Suprapubic skin (tissue), 4 donors: ENCODE data around the gene TGFBR3. TPM values are rescaled to one million over a fixed set of nuclear protein-coding genes. Genes with fewer than 3 reads are reported as not detected.
A peak's percentile ranks its signal among the peaks of the same experiment; 100 is the strongest.
"Not testable (repeated sequence)": the region's sequence is repeated elsewhere in the genome, so short reads cannot be mapped to it uniquely, and the experiment has no call there.

Experiments used
- DNase-seq, 2 donors: peaks; one replicate each; pipeline ENCODE4 v3.0.0-alpha.2; 2019; ENCODE audit warnings: low spot score in 2 of 2
- H3K27ac ChIP-seq: fragments of 200-600 bp; sonication (generic); one replicate; pipeline ENCODE4 v1.5.1; 2019
- H3K27me3 ChIP-seq: fragments of 200-600 bp; sonication (generic); one replicate; pipeline ENCODE4 v1.5.1; 2019
- H3K36me3 ChIP-seq: fragments of 200-600 bp; sonication (generic); one replicate; pipeline ENCODE4 v1.5.1; 2019
- H3K4me1 ChIP-seq: fragments of 200-600 bp; sonication (generic); one replicate; pipeline ENCODE4 v1.5.1; 2019
- H3K4me3 ChIP-seq: fragments of 200-600 bp; sonication (generic); one replicate; pipeline ENCODE4 v1.5.1; 2019; ENCODE audit warnings: mild to moderate bottlenecking
- H3K9me3 ChIP-seq: fragments of 200-600 bp; sonication (generic); one replicate; pipeline ENCODE4 v1.5.1; 2019
- EP300 ChIP-seq: sonication (generic); formaldehyde crosslinking; IDR thresholded peaks from one replicate; pipeline ENCODE4 v1.6.1; 2017; ENCODE audit warnings: antibody characterized with exemption
- POLR2A ChIP-seq, 2 donors: fragments of 450-650 bp; IDR thresholded peaks; one replicate each; pipeline ENCODE4 v1.6.1; 2017; ENCODE audit warnings: antibody characterized with exemption in 2 of 2, mild to moderate bottlenecking in 2 of 2, moderate library complexity in 2 of 2
- POLR2AphosphoS5 ChIP-seq, 3 donors: sonication (generic); formaldehyde crosslinking; IDR thresholded peaks; one replicate each; pipeline ENCODE4 v1.6.1; 2017; ENCODE audit warnings: antibody characterized with exemption in 3 of 3
- WGBS: methylation state at CpG from one replicate; pipeline ENCODE4 v1.1.5; 2018; 5-methylcytosine and 5-hydroxymethylcytosine counted together
- total RNA-seq, 4 donors: library from RNA; depleted of rRNA; stranded (reverse); fragments of >200 nt; gene quantifications; one replicate each; pipeline ENCODE4 v1.1.0, GENCODE V29; 2016
- TF ChIP-seq, protein P1 (sequence below), 2 donors: fragments of 200-600 bp in 1 of 2; fragments of 450-650 bp in 1 of 2; sonication (generic) in 1 of 2; IDR thresholded peaks; one replicate each; pipeline ENCODE4 v1.5.1; 2016 to 2019; ENCODE audit warnings: antibody characterized with exemption in 2 of 2, mild to moderate bottlenecking in 1 of 2, moderate library complexity in 1 of 2

TGFBR3 gene
- total RNA-seq, 4 donors from 2014 or later: 91.3 to 131 (median 114) TPM

DNA sequence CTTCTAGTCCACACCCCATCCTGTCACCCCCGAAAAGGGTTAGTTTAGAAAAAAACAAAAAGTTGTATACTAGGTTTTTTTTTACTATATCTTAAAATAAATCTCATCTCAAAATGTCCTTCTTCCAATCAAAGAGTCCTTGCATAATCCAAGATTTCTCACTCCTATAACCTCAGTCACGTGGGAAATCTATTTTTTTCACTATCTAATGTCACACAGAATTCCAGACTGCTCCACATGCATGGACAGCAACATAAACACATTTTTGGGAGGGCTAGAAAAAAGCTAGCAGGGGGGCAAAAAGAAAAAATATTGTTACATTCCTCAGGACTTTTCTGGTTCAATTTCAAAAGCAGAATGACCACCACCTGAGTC lies 39.3 kb downstream of the TGFBR3 start:
- 38% methylated on average over 2 of the region's 2 CpGs for WGBS

DNA sequence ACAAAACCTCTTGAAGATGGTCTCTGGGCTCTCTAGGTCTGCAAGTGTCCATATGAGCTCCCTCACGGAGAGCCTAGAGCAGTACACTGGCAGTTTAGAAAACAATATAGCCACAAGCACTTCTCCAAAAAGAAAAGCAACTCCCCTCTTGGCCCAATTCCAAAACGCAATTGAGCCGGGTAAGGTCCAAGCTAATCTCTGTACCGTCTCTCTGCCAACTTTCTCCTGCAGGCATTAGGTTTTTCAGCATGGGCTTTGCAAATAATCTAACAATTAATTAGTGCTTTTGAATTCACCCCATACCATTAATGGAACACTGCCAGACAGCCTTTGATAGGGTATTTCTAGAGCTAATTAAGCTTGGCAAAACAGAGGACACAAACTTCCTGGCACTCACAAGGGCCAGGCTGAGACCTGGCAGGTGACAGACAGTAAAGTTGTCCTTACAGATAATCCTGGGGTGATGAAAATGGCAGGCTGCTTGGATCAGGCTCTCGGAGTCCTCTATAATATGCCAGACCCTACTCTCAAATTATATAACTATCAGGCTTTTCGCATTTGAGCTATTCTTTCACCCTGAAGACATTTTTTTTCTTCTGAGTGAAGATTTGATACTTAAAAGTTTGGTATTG lies 39.8 kb downstream of the TGFBR3 start:
- no peak for DNase-seq
- 17% methylated on average over 6 of the region's 6 CpGs for WGBS

More for the DNA sequence above, 39.3 kb downstream of the TGFBR3 start:
- Histone ChIP-seq H3K9me3 (no peaks in the 10 kb centered on the region), H3K27me3 (no peaks in the 10 kb centered on the region), H3K27ac (peak overlapping the region; percentile 77), H3K4me1 (peaks cover 58% of the 10 kb centered on the region), H3K4me3 (no peak overlapping the region), H3K36me3 (no peaks in the 10 kb centered on the region)
- no peak for DNase-seq
- no peak for TF ChIP-seq POLR2A (IDR thresholded peaks at IDR 0.05)

DNA sequence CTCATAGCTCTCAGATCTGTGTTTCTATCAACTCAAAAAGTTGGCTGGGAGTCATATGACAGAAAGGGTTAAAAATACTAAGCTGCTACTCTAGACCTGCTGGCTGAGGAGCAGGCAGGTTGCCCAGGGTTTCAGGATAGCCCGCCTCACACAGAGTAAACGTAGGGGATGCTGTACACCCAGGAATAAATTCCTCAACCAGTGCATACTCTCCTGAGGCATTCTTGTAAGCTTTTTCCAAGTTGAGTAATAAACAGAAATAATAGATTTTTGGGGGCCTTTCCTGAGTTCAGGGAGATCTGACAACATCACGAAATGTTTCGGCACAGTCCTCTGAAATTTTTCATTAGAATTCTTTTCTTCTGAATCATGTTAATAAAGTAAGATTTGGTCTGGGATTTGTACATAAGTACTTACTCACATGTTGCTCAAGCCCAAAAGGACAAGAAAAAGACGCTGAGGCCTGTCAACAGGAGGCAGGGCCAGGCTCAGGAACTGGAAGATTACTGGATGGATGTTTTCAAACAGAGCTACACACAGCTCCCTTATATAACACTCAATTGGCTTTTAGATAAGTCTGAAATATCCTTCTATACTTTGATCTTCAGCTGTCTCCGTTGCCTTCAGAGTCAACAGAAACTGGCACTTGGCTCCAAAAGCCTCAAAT lies 41.0 kb downstream of the TGFBR3 start:
- H3K4me3 ChIP-seq: no peak overlapping the region
- H3K4me1 ChIP-seq: peaks cover 53% of the 10 kb centered on the region
- 25% methylated on average over 6 of the region's 6 CpGs for whole genome bisulfite sequencing
- peak overlapping the region; percentile 80 for H3K27ac ChIP-seq
- no peaks in the 10 kb centered on the region for H3K9me3 ChIP-seq
- no peaks in the 10 kb centered on the region for H3K36me3 ChIP-seq
- DNase-seq: peak in 1 of 2 donors; percentile 76
- no peaks in the 10 kb centered on the region for H3K27me3 ChIP-seq
- TF ChIP-seq POLR2A (IDR thresholded peaks at IDR 0.05): no peak
- TF ChIP-seq POLR2AphosphoS5 (IDR thresholded peaks at IDR 0.05): peak in 2 of 3 donors; percentile 15 to 69

More for the DNA sequence above, 39.8 kb downstream of the TGFBR3 start:
- no peaks in the 10 kb centered on the region for H3K27me3 ChIP-seq
- H3K36me3 ChIP-seq: no peaks in the 10 kb centered on the region
- TF ChIP-seq, protein P1, sequence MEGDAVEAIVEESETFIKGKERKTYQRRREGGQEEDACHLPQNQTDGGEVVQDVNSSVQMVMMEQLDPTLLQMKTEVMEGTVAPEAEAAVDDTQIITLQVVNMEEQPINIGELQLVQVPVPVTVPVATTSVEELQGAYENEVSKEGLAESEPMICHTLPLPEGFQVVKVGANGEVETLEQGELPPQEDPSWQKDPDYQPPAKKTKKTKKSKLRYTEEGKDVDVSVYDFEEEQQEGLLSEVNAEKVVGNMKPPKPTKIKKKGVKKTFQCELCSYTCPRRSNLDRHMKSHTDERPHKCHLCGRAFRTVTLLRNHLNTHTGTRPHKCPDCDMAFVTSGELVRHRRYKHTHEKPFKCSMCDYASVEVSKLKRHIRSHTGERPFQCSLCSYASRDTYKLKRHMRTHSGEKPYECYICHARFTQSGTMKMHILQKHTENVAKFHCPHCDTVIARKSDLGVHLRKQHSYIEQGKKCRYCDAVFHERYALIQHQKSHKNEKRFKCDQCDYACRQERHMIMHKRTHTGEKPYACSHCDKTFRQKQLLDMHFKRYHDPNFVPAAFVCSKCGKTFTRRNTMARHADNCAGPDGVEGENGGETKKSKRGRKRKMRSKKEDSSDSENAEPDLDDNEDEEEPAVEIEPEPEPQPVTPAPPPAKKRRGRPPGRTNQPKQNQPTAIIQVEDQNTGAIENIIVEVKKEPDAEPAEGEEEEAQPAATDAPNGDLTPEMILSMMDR (IDR thresholded peaks at IDR 0.05): no peak
- TF ChIP-seq POLR2AphosphoS5 (IDR thresholded peaks at IDR 0.05) (no peak), EP300 (no peak)
- H3K27ac ChIP-seq: peak overlapping the region; percentile 77
- no peak overlapping the region for H3K4me3 ChIP-seq
- peaks cover 57% of the 10 kb centered on the region for H3K4me1 ChIP-seq
- H3K9me3 ChIP-seq: no peaks in the 10 kb centered on the region

DNA sequence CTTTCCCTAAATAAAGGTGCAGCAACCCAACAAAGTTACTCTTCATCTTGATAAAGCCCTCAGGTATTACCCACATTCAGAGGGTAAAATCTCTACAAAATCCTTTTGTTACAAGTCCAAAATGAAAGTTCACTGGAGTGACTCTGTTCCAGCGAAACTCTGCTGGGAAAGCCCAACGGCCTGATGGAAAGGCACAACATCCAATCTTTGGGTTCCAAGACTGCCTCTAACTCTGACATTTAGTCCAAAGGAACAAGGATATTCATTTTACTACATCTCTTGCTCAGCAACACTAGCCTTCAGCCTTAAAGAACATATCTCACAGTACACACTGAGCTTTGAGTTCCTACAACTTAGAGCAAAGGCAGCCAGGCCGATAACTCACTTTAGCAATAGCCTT lies 42.1 kb downstream of the TGFBR3 start:
- no peak for TF ChIP-seq POLR2A (IDR thresholded peaks at IDR 0.05)
- no peak for TF ChIP-seq POLR2AphosphoS5 (IDR thresholded peaks at IDR 0.05)
- TF ChIP-seq EP300: no peak
- TF ChIP-seq, protein P1 (IDR thresholded peaks at IDR 0.05): no peak
- H3K9me3 ChIP-seq: no peaks in the 10 kb centered on the region
- H3K4me3 ChIP-seq: no peak overlapping the region
- H3K4me1 ChIP-seq: peaks cover 53% of the 10 kb centered on the region
- WGBS: 80% methylated on average over 3 of the region's 3 CpGs
- H3K36me3 ChIP-seq: no peaks in the 10 kb centered on the region
- no peak for DNase-seq
- no peaks in the 10 kb centered on the region for H3K27me3 ChIP-seq
- H3K27ac ChIP-seq: peak overlapping the region; percentile 41

DNA sequence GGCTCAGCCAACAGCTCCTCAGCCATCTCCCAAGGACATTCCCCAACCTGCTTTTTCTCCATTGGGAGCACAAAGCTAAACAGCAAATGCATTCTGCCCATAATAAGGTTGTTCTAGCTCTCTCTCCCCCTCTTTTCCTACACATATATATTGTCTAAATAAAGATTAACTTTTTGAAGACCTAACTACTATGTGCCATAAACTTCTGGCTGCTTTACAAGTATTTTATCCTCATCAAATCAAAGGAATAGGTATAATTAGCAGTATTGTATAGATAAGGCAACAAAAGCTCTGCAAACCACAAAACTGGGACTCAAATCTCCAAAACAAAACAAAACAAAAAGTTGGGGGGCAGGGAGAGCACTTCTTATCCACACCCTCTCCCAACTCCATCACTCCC lies 43.4 kb downstream of the TGFBR3 start:
- TF ChIP-seq EP300 (no peak), POLR2A (IDR thresholded peaks at IDR 0.05) (no peak), POLR2AphosphoS5 (IDR thresholded peaks at IDR 0.05) (no peak)
- TF ChIP-seq, protein P1 (IDR thresholded peaks at IDR 0.05): no peak
- DNase-seq: no peak
- H3K36me3 ChIP-seq: no peaks in the 10 kb centered on the region
- no peak overlapping the region for H3K27ac ChIP-seq
- H3K9me3 ChIP-seq: no peaks in the 10 kb centered on the region
- H3K4me1 ChIP-seq: peaks cover 48% of the 10 kb centered on the region
- H3K4me3 ChIP-seq: no peak overlapping the region
- no peaks in the 10 kb centered on the region for H3K27me3 ChIP-seq

DNA sequence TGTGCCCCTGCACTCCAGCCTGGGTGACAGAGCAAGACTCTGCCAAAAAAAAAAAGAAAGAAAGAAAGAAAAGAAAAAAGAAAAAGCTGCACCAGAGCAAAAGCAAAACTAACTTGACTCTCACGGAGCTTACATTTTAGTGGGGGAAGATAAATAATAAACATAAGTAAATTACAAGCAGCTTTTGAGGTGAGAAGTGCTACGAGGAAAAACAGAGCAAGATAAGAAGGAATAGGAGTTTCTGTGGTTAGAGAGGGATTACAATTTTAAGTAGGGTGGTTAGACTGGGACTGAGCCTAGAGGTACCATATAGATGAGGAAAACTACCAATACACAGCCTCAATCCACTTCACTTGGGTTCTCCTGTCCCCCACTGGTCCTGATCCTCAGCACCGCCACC lies 43.9 kb downstream of the TGFBR3 start:
- no peak overlapping the region for H3K4me3 ChIP-seq
- no peaks in the 10 kb centered on the region for H3K36me3 ChIP-seq
- WGBS: 80% methylated on average over 3 of the region's 3 CpGs
- no peaks in the 10 kb centered on the region for H3K9me3 ChIP-seq
- H3K27ac ChIP-seq: no peak overlapping the region
- TF ChIP-seq EP300 (no peak), POLR2AphosphoS5 (IDR thresholded peaks at IDR 0.05) (no peak), POLR2A (IDR thresholded peaks at IDR 0.05) (no peak)
- TF ChIP-seq, protein P1 (IDR thresholded peaks at IDR 0.05): no peak
- DNase-seq: no peak
- H3K4me1 ChIP-seq: peaks cover 47% of the 10 kb centered on the region
- H3K27me3 ChIP-seq: no peaks in the 10 kb centered on the region

DNA sequence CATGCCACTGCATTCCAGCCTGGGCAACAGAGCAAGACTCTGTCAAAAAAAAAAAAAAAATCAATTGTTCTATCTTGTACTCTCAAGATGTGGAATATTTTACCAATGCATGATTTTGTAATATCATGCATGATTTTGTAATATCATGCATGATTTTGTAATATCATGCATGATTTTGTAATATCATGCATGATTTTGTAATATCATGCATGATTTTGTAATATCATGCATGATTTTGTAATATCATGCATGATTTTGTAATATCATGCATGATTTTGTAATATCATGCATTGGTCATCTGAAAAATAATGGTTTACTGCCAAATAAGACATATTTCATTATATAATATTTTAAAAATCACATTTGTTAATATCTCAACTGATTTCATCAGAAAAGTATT lies 45.7 kb downstream of the TGFBR3 start:
- H3K27me3 ChIP-seq, DNase-seq, H3K4me3 ChIP-seq, H3K9me3 ChIP-seq, H3K36me3 ChIP-seq: not testable (repeated sequence)
- Histone ChIP-seq H3K27ac (peak overlapping the region; percentile 29), H3K4me1 (peaks cover 29% of the 10 kb centered on the region)
